K562 (cell line): Measurements from ENCODE around the gene CHST14. TPM values are rescaled to one million over a fixed set of nuclear protein-coding genes. Genes with fewer than 3 reads are reported as not detected.

Experiments
- ATAC-seq: fragments of 200-7000 bp; cut with Tn5 transposase; 3 replicates; pipeline ENCODE4 v1.9.1; 2020; ENCODE audit warnings: moderate library complexity
- BruUV-seq: library from RNA; stranded (reverse); fragments of 400-500 nt; replicated peaks from 2 replicates; lab custom pipeline; 2021; lab: Mats Ljungman, UMichigan
- CTCF ChIA-PET: fragments of 300-600 bp; formaldehyde crosslinking; extraction: SDS; loops from one replicate; lab custom pipeline; 2021; ENCODE audit warnings: low intra/inter-chr PET ratio; lab: Yijun Ruan, JAX
- POLR2A ChIA-PET: fragments of 300-600, 350-650 bp; sonication (Branson Sonifier 250); formaldehyde crosslinking; extraction: SDS; loops from one replicate; lab custom pipeline; 2021; ENCODE audit warnings: antibody characterized with exemption, inconsistent platforms; lab: Yijun Ruan, JAX
- DNase-seq, 4 experiments: peaks; one replicate each; pipeline versions ENCODE4 v3.0.0 to v3.0.0-alpha.2; 2011 to 2018; ENCODE audit warnings: low spot score in 3 of 4, mixed read lengths in 3 of 4; ENCODE audit errors: extremely low read depth in 1 of 4
- FAIRE-seq: peaks from 2 replicates; lab custom pipeline; 2011; peaks lifted over from hg19 to GRCh38; lab: Jason Lieb, UNC
- H2AFZ ChIP-seq: 2 replicates; pipeline ENCODE4 v1.6.0; 2011; ENCODE audit warnings: low read depth, low read length, control low read depth, inconsistent platforms
- H3K27ac ChIP-seq: fragments of 200-600 bp; 3 replicates; pipeline ENCODE4 v1.8.0; 2011; ENCODE audit warnings: low read depth, mild to moderate bottlenecking, control low read depth, inconsistent platforms, low read length, moderate library complexity, mixed read lengths; ENCODE audit errors: extremely low read depth
- H3K27me3 ChIP-seq, 2 experiments: fragments of 300-600 bp in 1 of 2; 2 replicates in 1 of 2; 3 replicates in 1 of 2; pipeline versions ENCODE4 v1.6.0 to v1.8.0; 2011; ENCODE audit warnings: inconsistent platforms in 2 of 2, low read length in 2 of 2, mild to moderate bottlenecking in 1 of 2, mixed read lengths in 1 of 2, moderate library complexity in 1 of 2; ENCODE audit not compliant: control insufficient read depth in 2 of 2, insufficient read depth in 2 of 2
- H3K36me3 ChIP-seq: fragments of 300-600 bp; 3 replicates; pipeline ENCODE4 v1.8.0; 2011; ENCODE audit warnings: mild to moderate bottlenecking, low read length, inconsistent platforms; ENCODE audit not compliant: control insufficient read depth, insufficient read depth
- H3K4me1 ChIP-seq, 2 experiments: fragments of 200-600 bp in 1 of 2; replicated peaks in 1 of 2; 2 replicates in 1 of 2; 3 replicates in 1 of 2; pipeline versions ENCODE4 v1.5.1 to v1.8.0; 2011; ENCODE audit warnings: inconsistent platforms in 2 of 2, low read length in 2 of 2, mild to moderate bottlenecking in 1 of 2, mixed read lengths in 1 of 2, moderate library complexity in 1 of 2; ENCODE audit not compliant: control insufficient read depth in 2 of 2, insufficient read depth in 2 of 2
- H3K4me2 ChIP-seq: 2 replicates; pipeline ENCODE4 v1.6.1; 2011; ENCODE audit warnings: low read length, control low read depth, inconsistent platforms, mixed read lengths; ENCODE audit not compliant: insufficient read depth
- H3K4me3 ChIP-seq: fragments of 200-600 bp; sonication (generic), shearing (Covaris generic); 2 replicates; pipeline ENCODE4 v1.5.1; 2016; ENCODE audit warnings: control low read depth, inconsistent platforms
- H3K79me2 ChIP-seq: fragments of 200-600 bp; 3 replicates; pipeline ENCODE4 v1.8.0; 2011; ENCODE audit warnings: low read length, inconsistent platforms; ENCODE audit not compliant: control insufficient read depth, insufficient read depth
- H3K9ac ChIP-seq, 2 experiments: 2 replicates each; pipeline versions ENCODE4 v1.6.0 to v1.6.1; 2011; ENCODE audit warnings: low read depth in 2 of 2, low read length in 2 of 2, control low read depth in 1 of 2, inconsistent platforms in 1 of 2, mild to moderate bottlenecking in 1 of 2, mixed read lengths in 1 of 2; ENCODE audit not compliant: insufficient read depth in 1 of 2
- H3K9me1 ChIP-seq: one replicate; pipeline ENCODE4 v1.6.0; 2011; ENCODE audit warnings: inconsistent platforms, mild to moderate bottlenecking, low read length, moderate library complexity; ENCODE audit not compliant: control insufficient read depth, insufficient read depth
- H3K9me3 ChIP-seq: replicated peaks from 2 replicates; pipeline ENCODE4 v1.5.1; 2011; ENCODE audit warnings: low read depth, low read length, inconsistent platforms; ENCODE audit not compliant: control insufficient read depth, insufficient read depth
- H4K20me1 ChIP-seq: replicated peaks from 2 replicates; pipeline ENCODE4 v1.6.1; 2011; ENCODE audit warnings: low read length, inconsistent platforms, mixed read lengths; ENCODE audit not compliant: control insufficient read depth, insufficient read depth
- THAP12 ChIP-seq: fragments of 250-450 bp; sonication (Bioruptor Pico); IDR thresholded peaks from 2 replicates; pipeline ENCODE4 v1.9.0; 2021; ENCODE audit warnings: mild to moderate bottlenecking, inconsistent platforms
- ZNF280B ChIP-seq: fragments of 250-450 bp; sonication (Bioruptor Pico); IDR thresholded peaks from 2 replicates; pipeline ENCODE4 v1.5.1; 2021; ENCODE audit warnings: mild to moderate bottlenecking
- ZNF436 ChIP-seq: fragments of 250-450, 450-650 bp; sonication (Bioruptor Pico); formaldehyde crosslinking; IDR thresholded peaks from 2 replicates; pipeline ENCODE4 v1.7.0; 2020; ENCODE audit warnings: mild to moderate bottlenecking
- WGBS: fragments of 100-300 bp; shearing (Covaris generic); methylation state at CpG from one replicate; pipeline ENCODE4 v1.1.6; 2016; ENCODE audit warnings: low coverage, mixed read lengths; ENCODE audit not compliant: insufficient coverage; ENCODE audit errors: missing lambda C conversion rate; 5-methylcytosine and 5-hydroxymethylcytosine counted together
- in situ Hi-C: fragments of 300-500 bp; cut with MboI; formaldehyde crosslinking; loops from 4 replicates; pipeline ENCODE4 v1.15.0; 2018; ENCODE audit warnings: inconsistent platforms, mixed read lengths
- intact Hi-C: fragments of 100-400 bp; cut with micrococcal nuclease; formaldehyde crosslinking; loops from 2 replicates; pipeline ENCODE4 v1.14.2; 2022
- polyA plus RNA-seq, 8 experiments: library from polyadenylated mRNA; depleted of rRNA in 4 of 8; stranded (reverse) in 5 of 8; unstranded in 3 of 8; fragments of >200 nt; fragmentation: Nextera tagmentation in 2 of 8; fragmentation: Illumina TruSeq in 1 of 8; extraction: Ambion mirVana in 2 of 8; extraction: Trizol in 1 of 8; gene quantifications; 2 replicates each; pipeline versions ENCODE4 v1.2.1 to v1.2.3, GENCODE V29; 2011 to 2014; ENCODE audit warnings: inconsistent platforms in 1 of 8, missing spikeins in 1 of 8
- total RNA-seq, 7 experiments: library from RNA; depleted of rRNA in 6 of 7; stranded (reverse); fragments of >200 nt in 6 of 7; fragmentation: Illumina TruSeq in 2 of 7; extraction: Trizol in 2 of 7; gene quantifications; 2 replicates each; pipeline versions ENCODE4 v1.2.1 to v1.2.3, GENCODE V29; 2011 to 2021; ENCODE audit warnings: low replicate concordance in 1 of 7
- TF ChIP-seq, protein P1 (sequence below), 2 experiments: fragments of 450-650 bp in 1 of 2; sonication (generic) in 1 of 2; formaldehyde crosslinking in 1 of 2; IDR thresholded peaks in 1 of 2; conservative IDR thresholded peaks in 1 of 2; 2 replicates each; pipeline versions ENCODE4 v1.6.1 to v1.8.1; 2016 to 2023; ENCODE audit warnings: mild to moderate bottlenecking in 2 of 2, moderate library complexity in 2 of 2, inconsistent platforms in 1 of 2, missing genetic modification reagents in 1 of 2

The CHST14 gene
- total and polyA plus RNA-seq, 9 of the 15 experiments (the other 6 are each of a cell fraction or from before 2014, with no cell fraction given) = 1.6 to 12.1 (median 4.5) TPM

DNA sequence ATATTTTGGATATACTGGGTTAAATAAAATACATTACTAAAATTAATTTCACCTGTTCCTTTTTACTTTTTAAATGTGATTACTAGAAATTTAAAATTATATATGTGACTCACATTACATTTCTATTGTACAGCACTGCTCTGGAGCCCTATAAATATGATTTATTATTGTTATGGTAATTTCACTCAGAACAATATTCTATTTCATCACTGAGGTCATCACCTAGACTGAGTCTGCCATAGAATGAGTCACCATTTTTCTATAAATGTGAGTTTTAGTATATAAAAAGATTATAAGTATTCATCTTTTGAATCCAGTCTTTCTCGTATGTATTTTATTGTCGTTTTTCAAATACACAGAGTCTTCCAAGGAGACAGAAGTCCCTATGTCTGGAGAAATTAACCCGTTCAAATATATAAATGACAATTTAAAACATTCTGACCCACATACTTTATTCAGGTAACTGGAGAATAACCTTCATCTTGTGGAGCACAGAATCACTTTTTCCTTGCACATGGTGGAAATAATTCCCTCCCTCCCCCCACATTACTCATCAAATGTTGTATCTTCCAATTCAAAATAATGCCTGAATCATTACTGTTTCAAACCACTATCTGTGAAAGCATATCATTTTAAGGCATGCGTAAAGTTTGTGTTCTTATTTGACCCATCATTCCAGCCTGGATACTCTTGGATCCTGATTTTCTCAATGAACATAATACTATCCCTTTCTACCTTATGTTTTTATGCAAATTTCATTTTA is 30.0 kb downstream of the CHST14 start:
- no peaks in the 10 kb centered on the region for H3K79me2 ChIP-seq
- no peaks in the 10 kb centered on the region for H4K20me1 ChIP-seq
- H3K9ac ChIP-seq = no peak overlapping the region
- no peaks in the 10 kb centered on the region for H3K36me3 ChIP-seq
- in situ Hi-C loops = no loop called here
- intact Hi-C loops = no loop called here
- ChIA-PET POLR2A (no interaction called here), CTCF (no interaction called here)
- H3K4me2 ChIP-seq = no peak overlapping the region
- H3K4me1 ChIP-seq = no peaks in the 10 kb centered on the region; a peak in 1 of 5 replicates
- H3K9me3 ChIP-seq = no peaks in the 10 kb centered on the region
- H3K9me1 ChIP-seq = no peaks in the 10 kb centered on the region
- no peak overlapping the region for H3K4me3 ChIP-seq
- TF ChIP-seq THAP12 (CRISPR knock-in tag) = no peak
- no peak for TF ChIP-seq ZNF436 (CRISPR knock-in tag)
- no peak for TF ChIP-seq ZNF280B (CRISPR knock-in tag)
- TF ChIP-seq, protein P1, sequence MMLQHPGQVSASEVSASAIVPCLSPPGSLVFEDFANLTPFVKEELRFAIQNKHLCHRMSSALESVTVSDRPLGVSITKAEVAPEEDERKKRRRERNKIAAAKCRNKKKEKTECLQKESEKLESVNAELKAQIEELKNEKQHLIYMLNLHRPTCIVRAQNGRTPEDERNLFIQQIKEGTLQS (IDR thresholded peaks at IDR 0.05) = peak; percentile 80
- TF ChIP-seq, protein P1 (CRISPR knock-in tag; conservative IDR thresholded peaks at IDR 0.05) = no peak
- no peak for ATAC-seq
- H3K27me3 ChIP-seq = no peaks in the 10 kb centered on the region; a peak in 1 of 5 replicates
- H3K27ac ChIP-seq = no peak overlapping the region
- BruUV-seq = no TSS peak
- no peak for FAIRE-seq
- no peak overlapping the region for H2AFZ ChIP-seq
- DNase-seq = no peak
- WGBS = 26% methylated on average over 4 of the region's 4 CpGs
